BLaER1 treated with 17β-estradiol and CSF1 and Interleukin-3, amounts not matched to agents 10 nM and 100 nM (cell line): ENCODE data around the gene FARSA.

Experiments used
- H3K27ac ChIP-seq, 11 experiments: shearing (Covaris generic); formaldehyde crosslinking; 2 replicates each; pipeline ENCODE4 v1.8.1; 2022
- H3K27me3 ChIP-seq, 11 experiments: shearing (Covaris generic); formaldehyde crosslinking; 2 replicates each; pipeline ENCODE4 v1.8.1; 2022
- H3K36me3 ChIP-seq, 11 experiments: shearing (Covaris generic); formaldehyde crosslinking; 2 replicates each; pipeline ENCODE4 v1.8.1; 2022
- H3K4me1 ChIP-seq, 10 experiments: shearing (Covaris generic); formaldehyde crosslinking; 2 replicates each; pipeline ENCODE4 v1.8.1; 2022
- H3K4me2 ChIP-seq, 11 experiments: shearing (Covaris generic); formaldehyde crosslinking; 2 replicates each; pipeline ENCODE4 v1.8.1; 2022
- H3K4me3 ChIP-seq, 10 experiments: shearing (Covaris generic); formaldehyde crosslinking; 2 replicates each; pipeline ENCODE4 v1.8.1; 2022
- H3K9ac ChIP-seq, 11 experiments: shearing (Covaris generic); formaldehyde crosslinking; 2 replicates each; pipeline ENCODE4 v1.8.1; 2022
- H3K9me3 ChIP-seq, 11 experiments: shearing (Covaris generic); formaldehyde crosslinking; replicated peaks in 1 of 11; 2 replicates each; pipeline ENCODE4 v1.8.1; 2022
- H4K20me1 ChIP-seq, 11 experiments: shearing (Covaris generic); formaldehyde crosslinking; 2 replicates each; pipeline ENCODE4 v1.8.1; 2022
- Cebpa-rat ChIP-seq, 11 experiments: shearing (Covaris generic); IDR thresholded peaks; 2 replicates each; pipeline ENCODE4 v1.8.1; 2022

The FARSA gene

DNA sequence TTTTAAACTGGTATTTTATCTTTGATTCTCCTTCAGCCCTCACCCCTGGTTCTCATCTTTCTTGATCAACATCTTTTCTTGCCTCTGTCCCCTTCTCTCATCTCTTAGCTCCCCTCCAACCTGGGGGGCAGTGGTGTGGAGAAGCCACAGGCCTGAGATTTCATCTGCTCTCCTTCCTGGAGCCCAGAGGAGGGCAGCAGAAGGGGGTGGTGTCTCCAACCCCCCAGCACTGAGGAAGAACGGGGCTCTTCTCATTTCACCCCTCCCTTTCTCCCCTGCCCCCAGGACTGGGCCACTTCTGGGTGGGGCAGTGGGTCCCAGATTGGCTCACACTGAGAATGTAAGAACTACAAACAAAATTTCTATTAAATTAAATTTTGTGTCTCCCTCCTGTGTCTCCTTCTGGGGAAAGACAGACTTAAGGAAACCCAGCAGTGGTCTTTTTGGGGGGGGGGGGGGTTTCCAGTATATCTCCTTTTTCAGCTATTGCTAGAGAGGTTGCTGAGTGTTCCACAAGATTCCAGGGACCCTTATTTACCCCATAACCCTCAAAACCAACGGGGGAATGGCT is 10.7 kb upstream of the FARSA start:
- H3K4me2 ChIP-seq: peak overlapping the region; percentile 16 to 99 (median 49); a peak in 18 of 22 replicates
- H4K20me1 ChIP-seq: peaks cover 50 to 87% (median 73%) of the 10 kb centered on the region in 11 experiments
- H3K4me1 ChIP-seq: peaks cover 70 to 85% (median 81%) of the 10 kb centered on the region in 10 experiments
- peak overlapping the region in 7 of 11 experiments; percentile 19 to 96 (median 84); a peak in 11 of 22 replicates for H3K27ac ChIP-seq
- H3K4me3 ChIP-seq: peak overlapping the region in 2 of 10 experiments; percentile 46 to 100; a peak in 5 of 20 replicates
- H3K27me3 ChIP-seq: no peaks in the 10 kb centered on the region
- peaks cover 79 to 87% (median 84%) of the 10 kb centered on the region in 11 experiments for H3K36me3 ChIP-seq
- no peaks in the 10 kb centered on the region for H3K9me3 ChIP-seq
- peak overlapping the region in 10 of 11 experiments; percentile 26 to 99 (median 65); a peak in 15 of 22 replicates for H3K9ac ChIP-seq
- no peak for TF ChIP-seq Cebpa-rat (IDR thresholded peaks at IDR 0.05)

GRCh38 chr19:12943437-12944044 is 10.0 kb upstream of the FARSA start:
- Histone ChIP-seq H3K4me3 (peak overlapping the region in 5 of 10 experiments; percentile 27 to 100 (median 36); a peak in 7 of 20 replicates), H3K27ac (peak overlapping the region in 3 of 11 experiments; percentile 13 to 32 (median 23); a peak in 3 of 22 replicates), H3K27me3 (no peaks in the 10 kb centered on the region), H3K9ac (peak overlapping the region; percentile 12 to 66 (median 46); a peak in 18 of 22 replicates), H3K4me2 (peak overlapping the region; percentile 46 to 99 (median 97)), H3K9me3 (no peaks in the 10 kb centered on the region), H3K36me3 (peaks cover 75 to 84% (median 81%) of the 10 kb centered on the region in 11 experiments), H4K20me1 (peaks cover 57 to 87% (median 72%) of the 10 kb centered on the region in 11 experiments), H3K4me1 (peaks cover 64 to 79% (median 75%) of the 10 kb centered on the region in 10 experiments)
- TF ChIP-seq Cebpa-rat (IDR thresholded peaks at IDR 0.05): no peak

DNA sequence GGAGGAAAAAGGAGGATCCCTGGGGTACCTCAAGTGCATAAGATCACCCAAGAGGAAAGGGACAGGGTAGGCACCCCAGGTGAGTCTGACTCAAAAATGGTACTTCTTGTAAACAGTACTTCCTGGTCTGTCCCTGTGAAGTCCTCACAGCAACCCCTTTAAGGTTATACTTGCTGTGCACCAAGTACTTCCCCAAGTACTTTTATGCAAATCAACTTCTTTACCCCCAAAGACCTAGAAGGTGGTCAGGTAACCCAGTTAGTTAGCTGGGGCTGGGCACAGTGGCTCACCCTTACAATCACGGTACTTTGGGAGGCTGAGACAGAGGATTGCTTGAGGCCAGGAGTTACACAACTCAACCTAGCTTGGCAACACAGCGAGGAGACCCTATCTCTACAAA is 7.4 kb upstream of the FARSA start:
- H3K27me3 ChIP-seq: no peaks in the 10 kb centered on the region
- peak overlapping the region; percentile 85 to 99 (median 97) for H3K4me2 ChIP-seq
- H3K36me3 ChIP-seq: peaks cover 62 to 66% (median 63%) of the 10 kb centered on the region in 11 experiments
- no peak for TF ChIP-seq Cebpa-rat (IDR thresholded peaks at IDR 0.05)
- no peaks in the 10 kb centered on the region for H3K9me3 ChIP-seq
- peak overlapping the region; percentile 96 to 100 (median 99) for H3K9ac ChIP-seq
- peak overlapping the region in 10 of 11 experiments; percentile 92 to 99 (median 97); a peak in 15 of 22 replicates for H3K27ac ChIP-seq
- peaks cover 63 to 77% (median 75%) of the 10 kb centered on the region in 10 experiments for H3K4me1 ChIP-seq
- H4K20me1 ChIP-seq: peaks cover 57 to 70% (median 66%) of the 10 kb centered on the region in 11 experiments
- peak overlapping the region; percentile 84 to 100 (median 97) for H3K4me3 ChIP-seq

DNA sequence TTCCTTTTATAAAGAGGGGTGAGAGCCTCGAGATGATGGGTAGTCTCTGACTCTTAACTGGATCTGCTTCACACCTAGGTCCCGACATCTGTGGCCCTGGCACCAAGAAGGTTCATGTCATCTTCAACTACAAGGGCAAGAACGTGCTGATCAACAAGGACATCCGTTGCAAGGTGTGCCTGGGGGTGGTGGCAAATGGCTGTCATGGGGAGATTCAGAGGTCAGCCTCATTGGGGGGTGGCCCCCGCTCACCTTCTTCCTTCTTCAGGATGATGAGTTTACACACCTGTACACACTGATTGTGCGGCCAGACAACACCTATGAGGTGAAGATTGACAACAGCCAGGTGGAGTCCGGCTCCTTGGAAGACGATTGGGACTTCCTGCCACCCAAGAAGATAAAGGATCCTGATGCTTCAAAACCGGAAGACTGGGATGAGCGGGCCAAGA is 6.5 kb upstream of the FARSA start:
- Histone ChIP-seq H3K27me3 (no peaks in the 10 kb centered on the region), H3K27ac (peak overlapping the region; percentile 92 to 99 (median 97); a peak in 20 of 22 replicates), H3K9me3 (no peaks in the 10 kb centered on the region), H3K36me3 (peaks cover 59 to 63% (median 61%) of the 10 kb centered on the region in 11 experiments), H3K4me1 (peaks cover 63 to 78% (median 72%) of the 10 kb centered on the region in 10 experiments), H4K20me1 (peaks cover 57 to 65% (median 63%) of the 10 kb centered on the region in 11 experiments), H3K4me2 (peak overlapping the region; percentile 85 to 99 (median 97)), H3K9ac (peak overlapping the region; percentile 96 to 100 (median 99)), H3K4me3 (peak overlapping the region; percentile 84 to 100 (median 97))
- no peak for TF ChIP-seq Cebpa-rat (IDR thresholded peaks at IDR 0.05)

DNA sequence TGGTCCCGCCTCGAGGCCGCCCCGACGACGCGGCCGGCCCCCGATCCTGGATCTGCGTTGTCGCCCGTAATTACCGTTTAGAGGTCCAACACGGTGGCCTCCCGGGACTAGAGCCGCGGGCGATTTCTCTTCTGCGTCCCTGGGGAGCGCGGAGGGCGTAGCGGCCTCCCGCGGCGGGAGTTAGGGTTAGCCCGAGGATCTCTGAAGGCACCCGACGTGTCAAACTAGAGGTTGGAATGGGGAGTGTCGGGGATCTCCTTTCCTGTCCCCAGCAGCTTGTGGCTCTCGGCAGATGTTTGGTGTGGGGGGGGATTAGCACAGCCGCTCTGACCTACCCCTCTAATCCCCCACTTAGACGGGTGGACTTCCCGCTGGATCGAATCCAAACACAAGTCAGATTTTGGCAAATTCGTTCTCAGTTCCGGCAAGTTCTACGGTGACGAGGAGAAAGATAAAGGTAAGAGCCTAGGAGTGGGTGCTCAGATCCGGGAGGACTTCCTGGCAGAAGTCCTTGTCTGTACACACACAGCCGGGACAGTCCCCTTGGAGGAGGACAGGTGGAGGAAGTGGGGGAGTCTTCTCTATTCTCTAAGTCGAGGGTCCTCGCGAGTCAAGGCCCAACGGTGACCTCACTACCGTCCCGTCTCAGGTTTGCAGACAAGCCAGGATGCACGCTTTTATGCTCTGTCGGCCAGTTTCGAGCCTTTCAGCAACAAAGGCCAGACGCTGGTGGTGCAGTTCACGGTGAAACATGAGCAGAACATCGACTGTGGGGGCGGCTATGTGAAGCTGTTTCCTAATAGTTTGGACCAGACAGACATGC is 5.5 kb upstream of the FARSA start:
- Histone ChIP-seq H3K27me3 (no peaks in the 10 kb centered on the region), H4K20me1 (peaks cover 51 to 55% (median 54%) of the 10 kb centered on the region in 11 experiments), H3K4me3 (peak overlapping the region; percentile 84 to 100 (median 97)), H3K9ac (peak overlapping the region; percentile 96 to 100 (median 99)), H3K27ac (peak overlapping the region; percentile 92 to 99 (median 97)), H3K4me1 (peaks cover 64 to 72% (median 69%) of the 10 kb centered on the region in 10 experiments), H3K36me3 (peaks cover 49 to 53% (median 51%) of the 10 kb centered on the region in 11 experiments), H3K4me2 (peak overlapping the region; percentile 85 to 99 (median 97)), H3K9me3 (no peaks in the 10 kb centered on the region)
- no peak for TF ChIP-seq Cebpa-rat (IDR thresholded peaks at IDR 0.05)

DNA sequence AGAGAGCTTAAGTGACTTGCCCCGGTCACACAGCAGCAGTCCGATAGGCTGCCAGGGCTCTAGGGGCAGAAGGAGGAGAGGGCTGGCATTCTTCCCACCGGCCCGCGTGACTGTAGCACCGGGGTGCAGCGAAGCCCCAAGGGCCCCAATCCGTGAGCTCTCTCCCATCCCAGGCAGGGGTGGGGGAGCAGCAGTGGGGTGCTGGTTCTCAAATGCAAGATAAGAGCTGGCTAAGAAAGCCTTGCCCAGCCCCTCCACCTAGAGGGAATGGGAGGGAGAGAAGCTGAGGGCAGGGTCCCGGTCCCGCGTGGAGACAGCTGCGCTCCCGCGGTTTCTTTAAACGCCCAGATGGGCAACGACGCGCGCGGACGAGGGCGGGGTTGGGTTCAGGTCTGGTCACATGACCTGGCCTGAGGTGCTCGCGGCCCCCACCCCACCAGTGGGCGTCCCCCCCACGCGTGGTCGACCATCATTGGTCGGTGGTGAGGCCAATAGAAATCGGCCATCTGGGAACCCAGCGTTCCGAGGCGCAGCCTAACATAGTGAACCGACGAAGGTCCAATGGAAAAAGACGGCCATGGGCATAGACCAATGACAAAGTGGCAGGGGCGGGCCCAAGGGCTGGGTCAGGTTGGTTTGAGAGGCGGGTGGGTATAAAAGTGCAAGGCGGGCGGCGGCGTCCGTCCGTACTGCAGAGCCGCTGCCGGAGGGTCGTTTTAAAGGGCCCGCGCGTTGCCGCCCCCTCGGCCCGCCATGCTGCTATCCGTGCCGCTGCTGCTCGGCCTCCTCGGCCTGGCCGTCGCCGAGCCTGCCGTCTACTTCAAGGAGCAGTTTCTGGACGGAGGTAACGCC is 4.6 kb upstream of the FARSA start, which contains the start of gene CALR:
Gene CALR, plus strand, starts transcription at position 683 of the 852 bp plus-strand sequence. Its CDS starts 71 bp downstream, at position 754.
- H3K36me3 ChIP-seq: peaks cover 41 to 44% (median 43%) of the 10 kb centered on the region in 11 experiments
- no peaks in the 10 kb centered on the region for H3K27me3 ChIP-seq
- H3K4me3 ChIP-seq: peak within 1 kb of the TSS; percentile 84 to 100 (median 97)
- H3K9me3 ChIP-seq: no peaks in the 10 kb centered on the region
- H4K20me1 ChIP-seq: peaks cover 44 to 47% (median 47%) of the 10 kb centered on the region in 11 experiments
- peak within 1 kb of the TSS; percentile 96 to 100 (median 99) for H3K9ac ChIP-seq
- H3K4me1 ChIP-seq: peaks cover 60 to 69% (median 65%) of the 10 kb centered on the region in 10 experiments
- peak within 1 kb of the TSS; percentile 92 to 99 (median 97) for H3K27ac ChIP-seq
- TF ChIP-seq Cebpa-rat (IDR thresholded peaks at IDR 0.05): no peak
- H3K4me2 ChIP-seq: peak within 1 kb of the TSS; percentile 92 to 99 (median 97)

DNA sequence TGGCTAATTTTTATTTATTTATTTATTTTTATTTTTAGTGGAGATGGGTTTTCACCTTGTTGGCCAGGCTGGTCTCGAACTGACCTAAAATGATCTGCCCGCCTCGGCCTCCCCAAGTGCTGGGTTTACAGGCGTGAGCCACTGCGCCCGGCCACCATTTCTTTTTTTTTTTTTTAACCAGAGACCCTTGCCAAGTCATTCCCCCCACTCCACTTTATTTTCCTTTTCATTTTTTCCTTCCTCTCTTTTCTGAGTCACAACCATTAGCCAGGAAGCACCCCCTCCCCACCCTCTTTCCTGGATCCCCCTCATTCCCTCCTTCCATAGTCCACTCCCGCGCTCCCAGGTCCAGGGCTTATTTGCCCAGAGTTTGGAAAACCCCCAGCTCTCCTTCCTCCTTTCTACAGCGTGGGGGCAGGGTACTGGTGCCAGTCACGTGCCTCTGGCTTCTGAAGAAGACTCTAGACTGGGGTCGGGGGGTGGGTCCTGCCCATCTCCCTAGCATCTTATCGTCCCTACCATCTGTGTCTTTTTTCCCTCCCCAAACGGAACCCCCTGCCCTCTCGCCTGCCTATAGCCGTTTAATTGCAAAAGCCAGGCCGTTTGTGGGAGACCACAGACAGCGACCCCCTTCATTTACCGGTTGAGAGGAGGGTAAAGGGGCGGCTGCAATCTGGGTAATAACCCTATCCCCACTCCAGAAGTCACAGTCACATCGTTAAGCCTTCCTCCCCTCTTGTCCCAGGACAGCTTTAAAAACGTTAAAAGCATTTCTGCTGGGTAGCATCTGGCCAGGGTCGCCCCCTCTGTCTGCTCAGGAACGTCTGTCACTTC is 3.8 kb upstream of the FARSA start:
- peak overlapping the region; percentile 82 to 99 (median 97) for H3K27ac ChIP-seq
- H3K9me3 ChIP-seq: no peaks in the 10 kb centered on the region
- H3K4me1 ChIP-seq: peaks cover 55 to 65% (median 61%) of the 10 kb centered on the region in 10 experiments

More for the DNA sequence above, 3.8 kb upstream of the FARSA start:
- Histone ChIP-seq H3K27me3 (no peaks in the 10 kb centered on the region), H3K9ac (peak overlapping the region; percentile 88 to 100 (median 98)), H3K36me3 (peaks cover 33 to 36% (median 34%) of the 10 kb centered on the region in 11 experiments), H3K4me2 (peak overlapping the region; percentile 78 to 99 (median 92)), H4K20me1 (peaks cover 38 to 46% (median 44%) of the 10 kb centered on the region in 11 experiments), H3K4me3 (peak overlapping the region; percentile 84 to 100 (median 97))
- TF ChIP-seq Cebpa-rat (IDR thresholded peaks at IDR 0.05): peak in 2 of 11 experiments; percentile 25 to 51; a peak in 1 of 22 replicates
